SK-N-MC (cell line): ENCODE measurements around the gene BMPR2.

Experiments
- EZH2 ChIP-seq: fragments of 200-600 bp; sonication (generic); IDR thresholded peaks from one replicate; pipeline ENCODE4 v1.6.1; 2017; ENCODE audit warnings: antibody characterized with exemption
- POLR2AphosphoS5 ChIP-seq: IDR thresholded peaks from 2 replicates; pipeline ENCODE4 v1.6.1; 2012; ENCODE audit warnings: mild to moderate bottlenecking, low read depth, low read length, borderline replicate concordance

DNA sequence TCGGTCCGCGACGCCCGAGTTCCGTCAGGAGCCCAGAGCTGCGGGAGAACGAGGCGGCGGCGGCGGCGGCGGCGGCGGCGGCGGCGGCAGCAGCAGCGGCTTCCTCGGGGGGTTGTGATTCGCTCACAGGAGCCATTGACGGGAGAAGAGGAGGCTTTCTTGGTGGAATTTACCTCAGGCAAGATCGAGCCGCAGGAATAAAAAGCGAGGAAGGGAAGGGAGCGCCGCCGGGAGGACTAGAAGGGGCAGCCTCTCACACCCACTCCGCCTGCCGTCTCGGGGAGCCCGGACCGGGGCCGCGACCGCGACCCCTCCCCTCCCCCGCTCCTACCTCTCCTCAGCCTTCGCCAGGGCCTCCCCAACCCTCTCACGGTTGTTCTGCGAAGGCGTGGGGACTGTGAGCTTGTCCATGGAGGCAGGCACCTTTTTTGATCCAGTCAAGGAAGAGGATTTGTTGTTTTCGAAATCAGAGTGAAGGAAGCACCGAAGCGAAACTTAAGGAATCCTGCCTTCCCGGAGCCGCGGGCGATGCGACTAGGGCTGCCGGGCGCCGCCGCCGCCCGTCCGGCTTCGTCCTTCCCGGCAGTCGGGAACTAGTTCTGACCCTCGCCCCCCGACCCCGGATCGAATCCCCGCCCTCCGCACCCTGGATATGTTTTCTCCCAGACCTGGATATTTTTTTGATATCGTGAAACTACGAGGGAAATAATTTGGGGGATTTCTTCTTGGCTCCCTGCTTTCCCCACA lies 506 bp downstream of the BMPR2 start:
- TF ChIP-seq EZH2 (no peak), POLR2AphosphoS5 (no peak)
